ENCODE results near the gene ANP32E. TPM values are rescaled to one million over a fixed set of nuclear protein-coding genes. Genes with fewer than 3 reads are reported as not detected.

ANP32E gene
- total RNA-seq, 1 donor from 2014 or later, result 48.9 TPM

DNA sequence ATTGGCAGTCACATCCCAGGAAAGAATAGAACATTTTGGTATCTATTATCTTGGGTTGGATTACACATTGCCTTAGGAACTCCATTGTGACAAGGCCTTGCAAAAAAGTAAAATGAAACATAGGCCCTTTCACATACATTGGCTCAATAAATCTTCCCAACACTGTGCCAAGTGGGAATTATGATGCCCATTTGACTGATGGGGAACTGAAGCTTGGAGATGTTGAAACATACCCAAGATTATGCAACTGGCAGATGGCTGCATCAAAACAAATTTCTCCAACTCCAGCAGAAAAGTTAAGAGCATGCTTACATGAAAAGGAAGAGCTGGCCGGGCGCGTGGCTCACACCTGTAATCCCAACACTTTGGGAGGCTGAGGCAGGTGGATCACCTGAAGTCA lies 59.3 kb downstream of the ANP32E start:
- H3K4me2 ChIP-seq (ENCODE audit: low read length), result no peak overlapping the region
- TF ChIP-seq CTCF (IDR thresholded peaks at IDR 0.05; ENCODE audit: insufficient read depth, low read depth, low read length) (no peak), EZH2 (IDR thresholded peaks at IDR 0.05; ENCODE audit: insufficient read depth, low read length) (no peak)

GRCh38 chr1:150173141-150173585 lies 62.7 kb downstream of the ANP32E start:
- no peak overlapping the region for H3K4me3 ChIP-seq (ENCODE audit: insufficient read depth, low read depth, low read length)
- H4K20me1 ChIP-seq (ENCODE audit: insufficient read depth, low read length), result no peaks in the 10 kb centered on the region
- H3K4me1 ChIP-seq (ENCODE audit: insufficient read depth, low read length), result peaks cover 7% of the 10 kb centered on the region
- no peaks in the 10 kb centered on the region for H3K36me3 ChIP-seq (ENCODE audit: insufficient read depth, low read length)
- no peak overlapping the region for H3K4me2 ChIP-seq (ENCODE audit: low read length)
- Mint-ChIP-seq H3K27ac (ENCODE audit: unreplicated experiment) (no peak overlapping the region), H3K9me3 (ENCODE audit: unreplicated experiment) (no peaks in the 10 kb centered on the region), H3K4me3 (ENCODE audit: unreplicated experiment) (no peak overlapping the region), H3K36me3 (ENCODE audit: low read depth, unreplicated experiment) (no peaks in the 10 kb centered on the region), H3K4me1 (ENCODE audit: low read depth, unreplicated experiment) (peaks cover 15% of the 10 kb centered on the region), H3K27me3 (ENCODE audit: low read depth, unreplicated experiment) (no peaks in the 10 kb centered on the region)
- no peak overlapping the region for H3K27ac ChIP-seq (ENCODE audit: low read depth, low read length)
- no peaks in the 10 kb centered on the region for H3K9me3 ChIP-seq (ENCODE audit: insufficient read depth, low read depth, low read length)
- no peak overlapping the region for H2AFZ ChIP-seq (ENCODE audit: low read depth, low read length)
- H3K79me2 ChIP-seq (ENCODE audit: insufficient read depth, low read length), result no peaks in the 10 kb centered on the region
- FAIRE-seq (no peak), DNase-seq (ENCODE audit: low read depth) (no peak)
- TF ChIP-seq CTCF (IDR thresholded peaks at IDR 0.05; ENCODE audit: insufficient read depth, low read depth, low read length) (no peak), EZH2 (IDR thresholded peaks at IDR 0.05; ENCODE audit: insufficient read depth, low read length) (no peak)
- no peak overlapping the region for H3K9ac ChIP-seq (ENCODE audit: low read length)
- no peaks in the 10 kb centered on the region for H3K27me3 ChIP-seq (ENCODE audit: insufficient read depth, low read length)

More for the DNA sequence above, 59.3 kb downstream of the ANP32E start:
- no peaks in the 10 kb centered on the region for H3K36me3 ChIP-seq (ENCODE audit: insufficient read depth, low read length)
- no peaks in the 10 kb centered on the region for H3K79me2 ChIP-seq (ENCODE audit: insufficient read depth, low read length)
- H2AFZ ChIP-seq (ENCODE audit: low read depth, low read length), result no peak overlapping the region
- FAIRE-seq, result no peak
- no peaks in the 10 kb centered on the region for H4K20me1 ChIP-seq (ENCODE audit: insufficient read depth, low read length)
- H3K27me3 Mint-ChIP-seq (ENCODE audit: low read depth, unreplicated experiment), result no peaks in the 10 kb centered on the region
- peaks cover 7% of the 10 kb centered on the region for H3K4me1 ChIP-seq (ENCODE audit: insufficient read depth, low read length)
- H3K27me3 ChIP-seq (ENCODE audit: insufficient read depth, low read length), result no peaks in the 10 kb centered on the region
- H3K4me1 Mint-ChIP-seq (ENCODE audit: low read depth, unreplicated experiment), result peaks cover 15% of the 10 kb centered on the region
- no peaks in the 10 kb centered on the region for H3K9me3 Mint-ChIP-seq (ENCODE audit: unreplicated experiment)
- no peak overlapping the region for H3K9ac ChIP-seq (ENCODE audit: low read length)
- no peak overlapping the region for H3K27ac ChIP-seq (ENCODE audit: low read depth, low read length)
- DNase-seq (ENCODE audit: low read depth), result no peak
- no peaks in the 10 kb centered on the region for H3K9me3 ChIP-seq (ENCODE audit: insufficient read depth, low read depth, low read length)
- no peak overlapping the region for H3K27ac Mint-ChIP-seq (ENCODE audit: unreplicated experiment)
- H3K4me3 ChIP-seq (ENCODE audit: insufficient read depth, low read depth, low read length), result no peak overlapping the region
- no peak overlapping the region for H3K4me3 Mint-ChIP-seq (ENCODE audit: unreplicated experiment)
- no peaks in the 10 kb centered on the region for H3K36me3 Mint-ChIP-seq (ENCODE audit: low read depth, unreplicated experiment)

DNA sequence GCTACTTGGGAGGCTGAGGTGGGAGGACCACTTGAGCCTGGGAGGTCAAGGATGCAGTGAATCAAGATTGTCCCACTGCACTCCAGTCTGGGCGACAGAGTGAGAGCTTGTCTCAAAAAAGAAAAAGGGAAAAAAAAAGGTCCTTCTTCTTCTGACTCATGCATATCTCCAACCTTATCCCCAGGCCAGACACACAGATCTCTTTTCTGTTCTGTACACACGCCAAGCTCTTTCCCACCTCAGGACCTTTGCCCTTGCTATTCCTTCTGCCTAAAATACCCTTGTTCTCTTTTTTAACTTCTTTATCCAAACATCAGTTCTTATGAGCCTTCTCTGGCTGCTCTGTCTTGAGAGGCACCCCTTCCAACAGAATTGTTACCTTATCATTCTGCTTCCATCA lies 64.1 kb downstream of the ANP32E start:
- Mint-ChIP-seq H3K9me3 (ENCODE audit: unreplicated experiment) (no peaks in the 10 kb centered on the region), H3K4me1 (ENCODE audit: low read depth, unreplicated experiment) (peaks cover 15% of the 10 kb centered on the region), H3K27ac (ENCODE audit: unreplicated experiment) (no peak overlapping the region), H3K36me3 (ENCODE audit: low read depth, unreplicated experiment) (no peaks in the 10 kb centered on the region), H3K4me3 (ENCODE audit: unreplicated experiment) (no peak overlapping the region), H3K27me3 (ENCODE audit: low read depth, unreplicated experiment) (no peaks in the 10 kb centered on the region)
- H3K27me3 ChIP-seq (ENCODE audit: insufficient read depth, low read length), result no peaks in the 10 kb centered on the region
- peaks cover 7% of the 10 kb centered on the region for H3K4me1 ChIP-seq (ENCODE audit: insufficient read depth, low read length)
- no peak overlapping the region for H3K4me2 ChIP-seq (ENCODE audit: low read length)
- no peak overlapping the region for H2AFZ ChIP-seq (ENCODE audit: low read depth, low read length)
- FAIRE-seq, result no peak
- H3K4me3 ChIP-seq (ENCODE audit: insufficient read depth, low read depth, low read length), result no peak overlapping the region
- H3K36me3 ChIP-seq (ENCODE audit: insufficient read depth, low read length), result no peaks in the 10 kb centered on the region
- H3K9ac ChIP-seq (ENCODE audit: low read length), result no peak overlapping the region
- H4K20me1 ChIP-seq (ENCODE audit: insufficient read depth, low read length), result no peaks in the 10 kb centered on the region
- no peak for DNase-seq (ENCODE audit: low read depth)
- H3K9me3 ChIP-seq (ENCODE audit: insufficient read depth, low read depth, low read length), result no peaks in the 10 kb centered on the region
- H3K27ac ChIP-seq (ENCODE audit: low read depth, low read length), result no peak overlapping the region
- TF ChIP-seq EZH2 (IDR thresholded peaks at IDR 0.05; ENCODE audit: insufficient read depth, low read length) (no peak), CTCF (IDR thresholded peaks at IDR 0.05; ENCODE audit: insufficient read depth, low read depth, low read length) (no peak)
- H3K79me2 ChIP-seq (ENCODE audit: insufficient read depth, low read length), result no peaks in the 10 kb centered on the region
